OCI-LY7 (cell line): Measurements from ENCODE around the gene ZBED5.

ENCODE experiments used
- CTCF ChIP-seq: fragments of 200-600 bp; sonication (generic); conservative IDR thresholded peaks from 2 replicates; pipeline ENCODE4 v1.5.1; 2014; ENCODE audit warnings: mild to moderate bottlenecking, antibody characterized with exemption, low read length, moderate library complexity, mixed read lengths
- EZH2phosphoT487 ChIP-seq: fragments of 200-600 bp; sonication (generic); IDR thresholded peaks from 2 replicates; pipeline ENCODE4 v1.6.1; 2018; ENCODE audit warnings: low read depth, borderline replicate concordance, mild to moderate bottlenecking, mixed run types, antibody characterized with exemption, low read length, moderate library complexity, mixed read lengths

- TF ChIP-seq CTCF = no peak
- no peak for TF ChIP-seq EZH2phosphoT487
These were observed 49.7 kb downstream of the ZBED5 start for GRCh38 chr11:10808235-10808552.
